Astrocyte (in vitro differentiated cells and primary cell): ENCODE measurements around the gene ARTN. TPM values are rescaled to one million over a fixed set of nuclear protein-coding genes. Genes with fewer than 3 reads are reported as not detected.

Experiments used
- DNase-seq: peaks from one replicate; pipeline ENCODE4 v3.0.0-alpha.2; 2010; ENCODE audit warnings: low read depth
- FAIRE-seq: peaks from 2 replicates; lab custom pipeline; 2011; peaks lifted over from hg19 to GRCh38; lab: Jason Lieb, UNC
- H2AFZ ChIP-seq: 2 replicates; pipeline ENCODE4 v1.6.0; 2012; ENCODE audit warnings: low read depth, low read length, inconsistent platforms
- H3K27ac ChIP-seq: 2 replicates; pipeline ENCODE4 v1.5.1; 2011; ENCODE audit warnings: low read depth, low read length, inconsistent platforms
- H3K27me3 ChIP-seq: 2 replicates; pipeline ENCODE4 v1.6.0; 2011; ENCODE audit warnings: low read length, inconsistent platforms; ENCODE audit not compliant: insufficient read depth
- H3K36me3 ChIP-seq: 2 replicates; pipeline ENCODE4 v1.5.1; 2011; ENCODE audit warnings: low read length, inconsistent platforms; ENCODE audit not compliant: insufficient read depth
- H3K4me1 ChIP-seq: 2 replicates; pipeline ENCODE4 v1.5.1; 2011; ENCODE audit warnings: low read length, inconsistent platforms; ENCODE audit not compliant: insufficient read depth
- H3K4me2 ChIP-seq: 2 replicates; pipeline ENCODE4 v1.6.0; 2012; ENCODE audit warnings: low read length, inconsistent platforms
- H3K4me3 ChIP-seq: 2 replicates; pipeline ENCODE4 v1.5.1; 2011; ENCODE audit warnings: low read depth, mild to moderate bottlenecking, low read length, inconsistent platforms; ENCODE audit not compliant: insufficient read depth
- H3K79me2 ChIP-seq: 2 replicates; pipeline ENCODE4 v1.6.0; 2012; ENCODE audit warnings: mild to moderate bottlenecking, low read length, inconsistent platforms; ENCODE audit not compliant: insufficient read depth
- H3K9ac ChIP-seq: 2 replicates; pipeline ENCODE4 v1.6.0; 2012; ENCODE audit warnings: mild to moderate bottlenecking, low read length, inconsistent platforms
- H3K9me3 ChIP-seq: 2 replicates; pipeline ENCODE4 v1.5.1; 2012; ENCODE audit warnings: low read depth, mild to moderate bottlenecking, low read length, inconsistent platforms; ENCODE audit not compliant: insufficient read depth
- H4K20me1 ChIP-seq: 2 replicates; pipeline ENCODE4 v1.6.0; 2012; ENCODE audit warnings: low read length, inconsistent platforms; ENCODE audit not compliant: insufficient read depth
- H3K27ac Mint-ChIP-seq: one replicate; pipeline ENCODE4 v1.8.0; 2021; ENCODE audit warnings: mild to moderate bottlenecking, mixed read lengths; ENCODE audit not compliant: unreplicated experiment
- H3K27me3 Mint-ChIP-seq: one replicate; pipeline ENCODE4 v1.8.0; 2021; ENCODE audit warnings: low read depth, mixed read lengths; ENCODE audit not compliant: unreplicated experiment
- H3K36me3 Mint-ChIP-seq: one replicate; pipeline ENCODE4 v1.8.0; 2021; ENCODE audit warnings: low read depth, mixed read lengths; ENCODE audit not compliant: unreplicated experiment
- H3K4me1 Mint-ChIP-seq: one replicate; pipeline ENCODE4 v1.8.0; 2021; ENCODE audit warnings: low read depth, mixed read lengths; ENCODE audit not compliant: unreplicated experiment
- H3K4me3 Mint-ChIP-seq: one replicate; pipeline ENCODE4 v1.8.0; 2021; ENCODE audit warnings: mild to moderate bottlenecking, moderate library complexity, mixed read lengths; ENCODE audit not compliant: unreplicated experiment
- H3K9me3 Mint-ChIP-seq: one replicate; pipeline ENCODE4 v1.8.0; 2021; ENCODE audit warnings: mild to moderate bottlenecking, mixed read lengths; ENCODE audit not compliant: unreplicated experiment
- EZH2 ChIP-seq: IDR thresholded peaks from 2 replicates; pipeline ENCODE4 v1.6.1; 2012; ENCODE audit warnings: mild to moderate bottlenecking, low read length, inconsistent platforms; ENCODE audit not compliant: insufficient read depth
- total RNA-seq: library from RNA; stranded (reverse); gene quantifications from 2 replicates; pipeline ENCODE4 v1.2.1, GENCODE V29; 2021
- TF ChIP-seq, protein P1 (sequence below): IDR thresholded peaks from 2 replicates; pipeline ENCODE4 v1.5.1; 2011; ENCODE audit warnings: low read depth, mild to moderate bottlenecking, inconsistent platforms, low read length, moderate library complexity; ENCODE audit not compliant: insufficient read depth

Gene ARTN
- total RNA-seq, 1 donor from 2014 or later = 1.5 TPM

DNA sequence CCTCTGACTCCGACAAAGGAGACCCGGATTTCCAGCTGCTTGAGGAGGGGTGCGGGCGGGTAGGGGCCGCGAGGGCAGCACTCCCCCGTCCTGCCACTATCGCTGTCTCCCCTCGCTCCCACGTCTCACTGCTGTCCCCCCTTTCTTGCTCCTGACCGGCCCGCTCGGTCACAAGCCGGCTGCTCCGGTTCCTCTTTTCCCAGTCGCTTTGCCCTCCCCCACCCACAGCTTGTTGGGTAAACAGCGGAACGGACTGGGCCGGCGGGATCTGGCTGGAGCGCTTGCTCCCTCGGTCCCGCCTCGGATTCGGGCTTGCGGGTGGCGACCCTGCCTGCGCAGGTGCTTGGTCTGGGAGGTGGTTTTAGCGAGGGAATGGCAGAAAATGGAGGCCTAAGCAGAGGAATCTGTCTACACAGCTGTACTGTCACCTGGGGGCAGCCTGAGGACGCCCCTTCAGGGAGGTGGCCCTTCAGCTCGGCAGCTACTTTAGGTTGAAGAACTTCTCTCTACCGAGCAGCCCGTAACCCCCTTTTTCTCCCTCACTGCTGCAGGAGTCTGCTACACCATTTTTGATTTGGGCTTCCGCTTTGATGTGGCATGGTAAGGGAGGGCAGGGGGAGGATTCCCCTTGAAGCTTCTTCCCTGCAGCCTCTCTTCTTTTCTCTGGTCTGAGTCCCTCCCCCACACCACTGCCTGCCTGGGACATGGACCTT, 41.8 kb downstream of the ARTN start:
- no peaks in the 10 kb centered on the region for H3K27me3 ChIP-seq
- peak overlapping the region; percentile 97 for H3K4me2 ChIP-seq
- peaks cover 16% of the 10 kb centered on the region for H3K36me3 Mint-ChIP-seq
- H3K9ac ChIP-seq = peak overlapping the region; percentile 90
- H2AFZ ChIP-seq = peak overlapping the region; percentile 94
- peaks cover 22% of the 10 kb centered on the region for H3K36me3 ChIP-seq
- no peak for FAIRE-seq
- H3K9me3 Mint-ChIP-seq = no peaks in the 10 kb centered on the region
- H3K27me3 Mint-ChIP-seq = no peaks in the 10 kb centered on the region
- no peaks in the 10 kb centered on the region for H3K9me3 ChIP-seq
- peak overlapping the region; percentile 79 for H3K27ac ChIP-seq
- peaks cover 41% of the 10 kb centered on the region for H4K20me1 ChIP-seq
- peaks cover 63% of the 10 kb centered on the region for H3K79me2 ChIP-seq
- peaks cover 45% of the 10 kb centered on the region for H3K4me1 ChIP-seq
- TF ChIP-seq, protein P1, sequence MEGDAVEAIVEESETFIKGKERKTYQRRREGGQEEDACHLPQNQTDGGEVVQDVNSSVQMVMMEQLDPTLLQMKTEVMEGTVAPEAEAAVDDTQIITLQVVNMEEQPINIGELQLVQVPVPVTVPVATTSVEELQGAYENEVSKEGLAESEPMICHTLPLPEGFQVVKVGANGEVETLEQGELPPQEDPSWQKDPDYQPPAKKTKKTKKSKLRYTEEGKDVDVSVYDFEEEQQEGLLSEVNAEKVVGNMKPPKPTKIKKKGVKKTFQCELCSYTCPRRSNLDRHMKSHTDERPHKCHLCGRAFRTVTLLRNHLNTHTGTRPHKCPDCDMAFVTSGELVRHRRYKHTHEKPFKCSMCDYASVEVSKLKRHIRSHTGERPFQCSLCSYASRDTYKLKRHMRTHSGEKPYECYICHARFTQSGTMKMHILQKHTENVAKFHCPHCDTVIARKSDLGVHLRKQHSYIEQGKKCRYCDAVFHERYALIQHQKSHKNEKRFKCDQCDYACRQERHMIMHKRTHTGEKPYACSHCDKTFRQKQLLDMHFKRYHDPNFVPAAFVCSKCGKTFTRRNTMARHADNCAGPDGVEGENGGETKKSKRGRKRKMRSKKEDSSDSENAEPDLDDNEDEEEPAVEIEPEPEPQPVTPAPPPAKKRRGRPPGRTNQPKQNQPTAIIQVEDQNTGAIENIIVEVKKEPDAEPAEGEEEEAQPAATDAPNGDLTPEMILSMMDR = no peak
- no peak for TF ChIP-seq EZH2
- peaks cover 34% of the 10 kb centered on the region for H3K4me1 Mint-ChIP-seq
- H3K4me3 Mint-ChIP-seq = peak overlapping the region; percentile 88
- DNase-seq = no peak
- peak overlapping the region; percentile 81 for H3K27ac Mint-ChIP-seq
- peak overlapping the region; percentile 80 for H3K4me3 ChIP-seq

DNA sequence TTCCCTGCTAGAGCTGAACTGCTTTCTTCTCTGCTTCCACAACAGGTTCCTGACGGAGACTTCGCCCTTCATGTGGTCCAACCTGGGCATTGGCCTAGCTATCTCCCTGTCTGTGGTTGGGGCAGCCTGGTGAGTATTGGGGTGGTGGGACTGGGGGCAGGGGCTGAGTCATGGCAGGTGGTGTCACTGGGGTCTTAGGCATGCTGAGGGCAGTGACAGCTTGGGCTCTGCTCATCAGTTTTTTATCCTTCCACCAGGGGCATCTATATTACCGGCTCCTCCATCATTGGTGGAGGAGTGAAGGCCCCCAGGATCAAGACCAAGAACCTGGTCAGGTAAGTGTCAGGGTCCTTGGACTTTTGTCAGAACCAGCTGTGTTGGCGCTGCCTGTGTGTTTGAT, 42.4 kb downstream of the ARTN start:
- H3K36me3 ChIP-seq = peaks cover 22% of the 10 kb centered on the region
- H3K9ac ChIP-seq = peak overlapping the region; percentile 90

More for the DNA sequence above, 42.4 kb downstream of the ARTN start:
- TF ChIP-seq EZH2 = no peak
- TF ChIP-seq, protein P1 = no peak
- H2AFZ ChIP-seq = no peak overlapping the region
- Mint-ChIP-seq H3K9me3 (no peaks in the 10 kb centered on the region), H3K4me1 (peaks cover 34% of the 10 kb centered on the region), H3K4me3 (peak overlapping the region; percentile 88), H3K36me3 (peaks cover 19% of the 10 kb centered on the region), H3K27me3 (no peaks in the 10 kb centered on the region), H3K27ac (peak overlapping the region; percentile 81)
- DNase-seq = no peak
- peaks cover 45% of the 10 kb centered on the region for H3K4me1 ChIP-seq
- peaks cover 45% of the 10 kb centered on the region for H4K20me1 ChIP-seq
- peak overlapping the region; percentile 97 for H3K4me2 ChIP-seq
- no peaks in the 10 kb centered on the region for H3K27me3 ChIP-seq
- H3K27ac ChIP-seq = peak overlapping the region; percentile 79
- peaks cover 63% of the 10 kb centered on the region for H3K79me2 ChIP-seq
- peak overlapping the region; percentile 80 for H3K4me3 ChIP-seq
- H3K9me3 ChIP-seq = no peaks in the 10 kb centered on the region
- FAIRE-seq = no peak
